COLO668 (cell line): ENCODE data around the gene TAGLN.

Experiments used
- DNase-seq: peaks from one replicate; lab custom pipeline; 2025; ENCODE audit not compliant: unreplicated experiment; lab: John Stamatoyannopoulos, UW

TAGLN gene

GRCh38 chr11:117199053-117199915, at the start of gene TAGLN:
TAGLN (plus strand) TSS chr11:117199370; CDS start chr11:117203014, 3,644 bp downstream.
- DNase-seq = no peak

- DNase-seq = no peak
Measured at GRCh38 chr11:117152066-117152465, 47.1 kb upstream of the TAGLN start.

GRCh38 chr11:117154468-117154867, 44.7 kb upstream of the TAGLN start:
- no peak for DNase-seq

DNA sequence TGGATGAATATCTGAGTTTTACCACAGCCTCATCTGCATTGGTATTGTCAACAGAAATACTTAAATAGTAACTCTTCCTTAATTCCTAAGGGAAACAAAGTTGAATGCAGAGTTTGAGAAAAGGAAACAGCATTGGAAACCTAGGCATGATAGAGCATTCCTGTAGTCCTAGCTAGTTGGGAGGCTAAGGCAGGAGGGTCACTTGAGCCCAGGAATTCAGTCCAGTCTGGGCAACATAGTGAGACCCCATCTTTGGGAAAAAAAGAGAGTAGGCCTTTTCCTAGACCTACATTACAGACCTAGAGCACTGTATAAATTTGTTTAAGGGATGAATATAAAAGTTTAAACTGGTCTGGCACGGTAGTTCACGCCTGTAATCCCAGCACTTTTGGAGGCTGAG, 41.7 kb upstream of the TAGLN start:
- no peak for DNase-seq

- no peak for DNase-seq
Measured at GRCh38 chr11:117159892-117160291, 39.3 kb upstream of the TAGLN start.

GRCh38 chr11:117160826-117161225, 38.3 kb upstream of the TAGLN start:
- no peak for DNase-seq

GRCh38 chr11:117166491-117166890, 32.7 kb upstream of the TAGLN start:
- DNase-seq = no peak

- DNase-seq = no peak
Measured at GRCh38 chr11:117169736-117170135, 29.4 kb upstream of the TAGLN start.

- no peak for DNase-seq
Measured at GRCh38 chr11:117170210-117170609, 29.0 kb upstream of the TAGLN start.

GRCh38 chr11:117171007-117171403, 28.2 kb upstream of the TAGLN start:
- DNase-seq = no peak

GRCh38 chr11:117171404-117172061, 27.6 kb upstream of the TAGLN start:
- no peak for DNase-seq

GRCh38 chr11:117172724-117173421, 26.3 kb upstream of the TAGLN start:
- DNase-seq = no peak

DNA sequence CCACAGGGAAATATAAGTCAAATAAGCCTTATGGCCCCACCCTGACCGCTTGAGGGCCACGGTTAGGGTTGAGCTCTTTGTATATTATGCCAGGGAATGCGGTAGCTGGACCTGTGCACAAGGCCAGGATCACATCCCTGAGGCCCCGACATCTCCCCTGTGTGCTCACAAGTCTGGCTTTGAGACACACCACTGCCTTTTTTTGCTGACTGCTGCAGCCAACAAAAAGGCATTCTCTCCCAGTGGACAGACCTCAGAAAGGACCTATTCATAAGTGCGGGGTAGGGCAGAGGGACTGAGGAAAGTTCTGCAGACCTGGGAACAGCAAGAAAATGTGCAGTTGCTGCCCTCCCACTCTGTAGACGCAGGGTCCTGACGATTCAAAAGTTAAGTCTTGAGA, 24.1 kb upstream of the TAGLN start:
- no peak for DNase-seq

GRCh38 chr11:117175781-117176180, 23.4 kb upstream of the TAGLN start:
- DNase-seq = no peak

DNA sequence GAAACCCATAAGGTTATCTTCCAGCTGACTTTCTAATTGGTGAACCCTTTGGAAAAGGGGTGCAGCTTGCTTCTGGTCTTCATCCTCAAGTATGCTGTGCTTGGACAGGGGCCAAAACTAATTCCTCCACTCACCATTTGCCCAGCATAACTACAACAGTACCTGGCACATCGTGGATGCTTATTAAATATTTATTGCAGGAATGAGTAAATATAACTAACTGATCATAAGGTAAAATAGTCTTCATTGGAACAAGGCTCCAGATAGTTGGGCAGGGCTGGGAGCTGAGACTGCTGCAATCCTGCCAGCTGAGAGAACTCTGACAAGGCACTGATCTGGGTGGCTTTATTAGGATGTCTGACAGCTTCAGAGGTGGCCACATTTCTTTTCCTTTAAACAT, 23.0 kb upstream of the TAGLN start:
- DNase-seq = no peak

DNA sequence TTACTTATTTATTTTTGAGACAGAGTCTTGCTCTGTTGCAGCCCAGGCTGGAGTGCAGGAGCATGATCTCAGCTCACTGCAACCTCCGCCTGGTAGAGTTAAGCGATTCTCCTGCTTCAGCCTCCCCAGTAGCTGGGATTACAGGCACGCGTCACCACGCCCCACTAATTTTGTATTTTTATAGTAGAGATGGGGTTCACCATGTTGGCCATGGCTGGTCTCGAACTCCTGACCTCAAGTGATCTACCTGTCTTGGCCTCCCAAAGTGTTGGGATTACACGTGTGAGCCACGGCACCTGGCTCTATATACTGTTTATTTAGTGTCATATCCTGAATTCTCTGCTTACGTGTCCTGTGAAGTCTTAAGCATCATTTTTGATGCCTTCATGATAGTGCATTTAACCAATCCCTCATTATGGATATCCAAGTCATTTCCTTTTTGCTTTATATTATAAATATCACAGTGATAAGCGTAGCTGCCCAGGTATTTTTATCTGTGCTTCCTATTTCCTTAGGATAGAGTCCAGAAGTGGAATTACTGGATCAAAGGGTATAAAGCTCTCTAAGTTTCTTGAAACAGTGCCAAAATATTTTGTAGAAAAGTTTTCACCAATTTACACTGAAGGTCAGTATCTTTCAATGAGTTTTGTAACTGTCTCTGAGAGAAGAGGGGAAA, 21.5 kb upstream of the TAGLN start:
- no peak for DNase-seq

DNA sequence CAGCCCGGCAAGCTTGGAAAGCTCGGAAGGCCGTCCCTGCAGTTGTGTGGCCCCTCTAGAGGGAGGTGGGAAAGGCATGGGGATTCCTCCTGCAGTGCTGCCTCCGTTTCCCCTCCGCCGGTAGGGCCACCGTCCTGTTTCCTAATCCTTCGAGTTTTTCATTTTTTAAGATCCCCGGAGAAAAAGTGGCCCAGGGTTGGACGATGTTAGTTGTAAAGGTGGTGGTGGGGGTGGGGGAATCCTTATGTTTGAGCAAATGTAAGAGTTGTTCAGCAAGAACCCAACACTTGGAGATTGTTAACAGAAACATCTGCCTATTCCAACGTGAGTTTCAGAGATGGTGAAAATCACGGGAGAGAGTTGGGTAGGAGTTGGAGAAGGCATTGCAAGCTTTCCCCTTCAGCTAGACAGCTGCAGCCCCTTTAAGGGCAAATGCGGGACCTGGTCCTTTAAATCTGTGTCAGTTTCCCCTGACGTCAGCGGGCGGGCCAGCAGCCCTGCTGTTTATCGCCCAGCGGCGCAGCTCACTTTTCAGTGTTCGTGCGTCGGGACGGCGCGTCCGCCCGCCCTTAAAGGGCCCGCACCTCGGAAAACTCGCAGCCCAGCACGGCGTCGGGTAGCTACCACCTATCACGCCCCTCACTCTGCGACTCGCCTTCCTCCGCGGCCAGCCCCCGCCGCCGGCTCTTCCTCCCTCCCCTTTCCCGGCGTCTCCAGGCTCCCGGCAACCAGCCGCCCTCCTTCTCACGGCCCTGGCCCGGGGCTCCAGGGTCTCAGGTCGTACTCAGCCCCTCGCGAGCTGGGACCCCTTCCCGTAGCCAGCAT, 20.7 kb upstream of the TAGLN start, which contains the start of gene SIDT2:
SIDT2 (plus strand) TSS at position 534 of the 825 bp plus-strand sequence. CDS start 521 bp downstream, outside the sequence.
- peak; percentile 90 for DNase-seq

GRCh38 chr11:117179048-117179999, 19.8 kb upstream of the TAGLN start:
- DNase-seq = peak; percentile 45

DNA sequence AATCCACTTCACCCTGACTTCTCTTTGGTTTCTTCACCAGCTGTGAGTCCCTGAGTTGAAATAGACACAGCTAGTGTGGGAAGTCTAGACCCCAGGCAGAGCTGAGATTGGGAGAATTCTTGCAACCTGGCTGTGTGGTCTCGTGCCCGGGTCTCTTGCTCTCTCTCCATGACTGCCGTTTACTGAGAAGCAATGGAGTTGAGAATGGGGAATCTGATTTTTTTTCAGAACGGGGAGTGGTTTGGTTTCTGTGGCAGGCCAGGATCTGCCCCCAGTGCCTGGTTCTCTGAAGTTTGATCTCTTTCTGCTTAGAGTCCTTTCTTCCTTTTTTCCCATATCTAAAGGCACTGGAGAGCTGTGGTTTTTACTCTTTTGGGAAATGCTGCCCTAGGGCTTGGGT, 19.1 kb upstream of the TAGLN start:
- DNase-seq = no peak
